HUES48 (cell line): ENCODE results near the gene KMT2B.

Source experiments
- H3K27ac ChIP-seq: one replicate; pipeline ENCODE4 v1.7.0; 2013; ENCODE audit warnings: low read depth, low read length, inconsistent platforms
- H3K27me3 ChIP-seq: 2 replicates; pipeline ENCODE4 v1.6.1; 2013; ENCODE audit warnings: mild to moderate bottlenecking, low read length; ENCODE audit not compliant: control insufficient read depth, insufficient read depth
- H3K36me3 ChIP-seq: 2 replicates; pipeline ENCODE4 v1.6.1; 2013; ENCODE audit warnings: low read length; ENCODE audit not compliant: control insufficient read depth, insufficient read depth
- H3K4me1 ChIP-seq: 2 replicates; pipeline ENCODE4 v1.6.1; 2013; ENCODE audit warnings: mild to moderate bottlenecking, low read length; ENCODE audit not compliant: control insufficient read depth, insufficient read depth
- H3K4me3 ChIP-seq: 2 replicates; pipeline ENCODE4 v1.5.1; 2013; ENCODE audit warnings: mild to moderate bottlenecking, low read depth, low read length
- H3K9ac ChIP-seq: 2 replicates; pipeline ENCODE4 v1.6.1; 2013; ENCODE audit warnings: mild to moderate bottlenecking, low read depth, low read length, moderate library complexity
- H3K9me3 ChIP-seq: 2 replicates; pipeline ENCODE4 v1.6.1; 2013; ENCODE audit warnings: low read length; ENCODE audit not compliant: control insufficient read depth, insufficient read depth

Gene KMT2B

GRCh38 chr19:35776102-35776788 is 58.4 kb downstream of the KMT2B start:
- Histone ChIP-seq H3K9me3 (no peaks in the 10 kb centered on the region), H3K27ac (no peak overlapping the region), H3K4me3 (peak overlapping the region; percentile 81; the same call in 1 of the 2 replicates), H3K4me1 (peaks cover 17% of the 10 kb centered on the region), H3K9ac (no peak overlapping the region), H3K36me3 (no peaks in the 10 kb centered on the region), H3K27me3 (peaks cover 9% of the 10 kb centered on the region)

- Histone ChIP-seq H3K27me3 (peaks cover 9% of the 10 kb centered on the region), H3K36me3 (no peaks in the 10 kb centered on the region), H3K9ac (no peak overlapping the region), H3K4me1 (peaks cover 20% of the 10 kb centered on the region), H3K27ac (no peak overlapping the region), H3K9me3 (no peaks in the 10 kb centered on the region), H3K4me3 (peak overlapping the region; percentile 26; the same call in 1 of the 2 replicates)
Observed at GRCh38 chr19:35777086-35777841, 59.5 kb downstream of the KMT2B start.

- H3K27ac ChIP-seq, result no peak overlapping the region
- no peaks in the 10 kb centered on the region for H3K9me3 ChIP-seq
- peaks cover 9% of the 10 kb centered on the region for H3K27me3 ChIP-seq
- H3K4me3 ChIP-seq, result no peak overlapping the region
- H3K9ac ChIP-seq, result no peak overlapping the region
- peaks cover 20% of the 10 kb centered on the region for H3K4me1 ChIP-seq
- H3K36me3 ChIP-seq, result no peaks in the 10 kb centered on the region
Observed at GRCh38 chr19:35777961-35778360, 60.2 kb downstream of the KMT2B start.

- no peak overlapping the region for H3K27ac ChIP-seq
- H3K9ac ChIP-seq, result no peak overlapping the region
- no peaks in the 10 kb centered on the region for H3K9me3 ChIP-seq
- peaks cover 9% of the 10 kb centered on the region for H3K27me3 ChIP-seq
- H3K4me1 ChIP-seq, result peaks cover 20% of the 10 kb centered on the region
- H3K4me3 ChIP-seq, result no peak overlapping the region
- H3K36me3 ChIP-seq, result no peaks in the 10 kb centered on the region
Observed at GRCh38 chr19:35779033-35779432, 61.2 kb downstream of the KMT2B start.

GRCh38 chr19:35780058-35780457 is 62.3 kb downstream of the KMT2B start:
- no peak overlapping the region for H3K9ac ChIP-seq
- peaks cover 9% of the 10 kb centered on the region for H3K27me3 ChIP-seq
- peaks cover 20% of the 10 kb centered on the region for H3K4me1 ChIP-seq
- H3K4me3 ChIP-seq, result no peak overlapping the region
- no peaks in the 10 kb centered on the region for H3K9me3 ChIP-seq
- no peaks in the 10 kb centered on the region for H3K36me3 ChIP-seq
- H3K27ac ChIP-seq, result no peak overlapping the region

GRCh38 chr19:35780717-35781116 is 62.9 kb downstream of the KMT2B start:
- Histone ChIP-seq H3K4me3 (no peak overlapping the region), H3K27me3 (peaks cover 9% of the 10 kb centered on the region), H3K9ac (no peak overlapping the region), H3K9me3 (no peaks in the 10 kb centered on the region), H3K36me3 (no peaks in the 10 kb centered on the region), H3K27ac (no peak overlapping the region), H3K4me1 (peaks cover 24% of the 10 kb centered on the region)

- H3K4me1 ChIP-seq, result peaks cover 19% of the 10 kb centered on the region
- no peak overlapping the region for H3K9ac ChIP-seq
- no peaks in the 10 kb centered on the region for H3K36me3 ChIP-seq
- no peak overlapping the region for H3K27ac ChIP-seq
- no peaks in the 10 kb centered on the region for H3K9me3 ChIP-seq
- H3K27me3 ChIP-seq, result peaks cover 5% of the 10 kb centered on the region
- H3K4me3 ChIP-seq, result no peak overlapping the region
Observed at GRCh38 chr19:35781650-35782049, 63.8 kb downstream of the KMT2B start.

GRCh38 chr19:35782589-35782988 is 64.8 kb downstream of the KMT2B start:
- Histone ChIP-seq H3K9me3 (no peaks in the 10 kb centered on the region), H3K36me3 (no peaks in the 10 kb centered on the region), H3K4me3 (no peak overlapping the region), H3K4me1 (peaks cover 11% of the 10 kb centered on the region), H3K9ac (no peak overlapping the region), H3K27ac (no peak overlapping the region), H3K27me3 (no peaks in the 10 kb centered on the region; the same call in 1 of the 2 replicates)

GRCh38 chr19:35783469-35784434 is 65.9 kb downstream of the KMT2B start:
- Histone ChIP-seq H3K4me1 (peaks cover 8% of the 10 kb centered on the region; the same call in 1 of the 2 replicates), H3K9ac (no peak overlapping the region), H3K4me3 (peak overlapping the region; percentile 58), H3K27me3 (no peaks in the 10 kb centered on the region), H3K9me3 (no peaks in the 10 kb centered on the region), H3K27ac (no peak overlapping the region), H3K36me3 (no peaks in the 10 kb centered on the region)

- no peaks in the 10 kb centered on the region for H3K9me3 ChIP-seq
- H3K4me1 ChIP-seq, result peaks cover 8% of the 10 kb centered on the region; the same call in 1 of the 2 replicates
- peak overlapping the region; percentile 69 for H3K4me3 ChIP-seq
- H3K9ac ChIP-seq, result peak overlapping the region; percentile 11; the same call in 1 of the 2 replicates
- no peaks in the 10 kb centered on the region for H3K27me3 ChIP-seq
- H3K36me3 ChIP-seq, result no peaks in the 10 kb centered on the region
- no peak overlapping the region for H3K27ac ChIP-seq
Observed at GRCh38 chr19:35784503-35785338, 66.9 kb downstream of the KMT2B start.
